HG03039 (cell line): ENCODE measurements around the gene PNRC2.
"Not testable (repeated sequence)": the region's sequence is repeated elsewhere in the genome, so short reads cannot be mapped to it uniquely, and the experiment has no call there.

Source experiments
- ATAC-seq: cut with Tn5 transposase; IDR thresholded peaks from one replicate; pipeline ENCODE4 v1.9.1; 2021; ENCODE audit warnings: mild to moderate bottlenecking, moderate library complexity; ENCODE audit not compliant: unreplicated experiment

The PNRC2 gene

GRCh38 chr1:23947366-23947765, 12.3 kb upstream of the PNRC2 start:
- no peak for ATAC-seq

- no peak for ATAC-seq
Observed at GRCh38 chr1:23953020-23953419, 6.6 kb upstream of the PNRC2 start.

GRCh38 chr1:23957096-23957495, 2.5 kb upstream of the PNRC2 start:
- ATAC-seq: no peak

DNA sequence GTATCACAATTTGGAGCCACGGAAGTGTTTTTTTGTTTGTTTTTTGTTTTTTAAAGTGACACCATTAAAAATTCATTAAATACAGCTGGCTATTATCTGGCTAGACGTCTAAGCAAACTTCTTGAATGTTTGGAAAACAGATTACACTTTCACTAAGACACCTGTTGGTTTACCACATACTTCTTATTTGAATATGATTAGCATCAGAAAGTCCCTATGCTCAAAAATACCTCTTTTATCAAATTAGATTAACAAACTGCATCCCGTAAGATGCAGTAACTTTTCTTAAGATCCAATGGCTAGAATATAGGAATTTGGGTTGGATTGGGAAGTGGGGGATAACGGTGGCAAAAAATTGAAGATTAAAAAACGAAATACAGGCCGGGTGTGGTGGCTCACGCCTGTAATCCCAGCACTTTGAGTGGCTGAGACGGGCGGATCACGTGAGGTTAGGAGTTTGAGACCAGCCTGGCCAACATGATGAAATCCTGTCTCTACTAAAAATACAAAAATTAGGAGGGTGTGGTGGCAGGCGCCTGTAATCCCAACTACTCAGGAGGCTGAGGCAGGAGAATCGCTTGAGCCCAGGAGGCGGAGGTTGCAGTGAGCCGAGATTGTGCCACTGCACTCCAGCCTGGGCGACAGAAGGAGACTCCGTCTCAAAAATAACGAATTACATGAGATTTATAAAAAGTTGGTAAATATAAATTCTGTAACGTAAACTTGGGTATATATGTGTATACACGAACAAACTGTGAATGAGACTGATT, 1.4 kb upstream of the PNRC2 start:
- ATAC-seq: not testable (repeated sequence)

GRCh38 chr1:23958810-23959460, 693 bp upstream of the PNRC2 start:
- peak; percentile 50 for ATAC-seq

DNA sequence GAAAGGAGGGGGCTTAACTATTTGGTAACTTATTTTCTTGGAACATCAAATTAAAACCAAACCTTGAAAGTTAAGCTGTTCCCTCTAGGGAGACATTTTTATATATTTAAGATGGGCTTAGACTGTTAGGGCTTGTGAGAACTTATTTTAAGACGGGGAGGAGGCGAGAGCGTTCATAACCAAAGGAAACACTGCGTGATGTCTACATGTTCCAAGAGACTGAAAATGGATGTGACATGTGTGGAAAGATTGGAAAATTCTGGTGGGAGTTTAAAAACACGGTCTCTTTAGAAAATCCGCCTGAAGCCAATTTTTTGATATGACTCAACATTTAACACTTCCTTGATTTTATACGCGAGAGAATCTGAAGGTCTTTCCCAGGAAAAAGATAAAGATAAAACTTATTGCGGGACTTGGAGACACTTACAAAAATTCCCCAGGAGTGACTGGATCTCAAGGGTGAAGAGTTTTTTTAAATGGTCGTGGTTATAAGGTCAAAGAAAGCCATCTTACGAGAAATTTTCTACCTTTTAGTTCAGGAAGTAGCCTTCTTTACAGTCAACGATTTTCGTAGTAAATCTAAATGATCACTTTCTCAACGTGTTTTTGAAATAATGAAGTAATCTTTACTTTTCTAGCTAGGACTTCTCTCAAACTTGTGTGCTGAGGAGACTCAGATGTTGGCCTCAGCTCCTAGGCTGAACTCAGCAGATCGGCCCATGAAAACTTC, 828 bp downstream of the PNRC2 start:
- no peak for ATAC-seq

GRCh38 chr1:23963617-23964234, 4.1 kb downstream of the PNRC2 start:
- ATAC-seq: no peak

GRCh38 chr1:23964235-23964668, 4.6 kb downstream of the PNRC2 start:
- ATAC-seq: no peak

- no peak for ATAC-seq
Observed at GRCh38 chr1:23964790-23965740, 5.4 kb downstream of the PNRC2 start.

DNA sequence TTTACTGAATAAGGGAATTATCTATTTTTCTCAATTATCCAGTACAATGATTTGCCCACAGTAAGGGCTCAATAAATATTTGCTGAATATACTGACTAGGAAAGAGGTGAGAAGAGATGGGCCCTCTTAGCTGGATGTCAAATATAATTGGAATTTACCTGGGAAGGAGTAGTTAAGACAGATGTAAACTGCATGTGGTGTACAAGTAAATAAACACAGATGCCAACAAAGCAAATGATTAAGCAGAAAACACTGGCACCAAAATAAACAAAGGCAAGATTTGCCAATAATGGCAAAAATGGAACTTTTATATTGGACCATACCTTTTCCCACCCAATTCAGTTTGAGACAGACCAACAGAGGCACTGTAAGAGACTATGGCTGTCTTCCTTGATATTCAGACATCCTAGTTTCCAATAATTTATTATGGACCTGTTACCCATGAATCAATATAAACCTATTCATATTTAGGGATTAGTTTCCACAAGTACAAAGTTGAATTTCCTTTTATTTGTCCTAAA, 7.4 kb downstream of the PNRC2 start:
- ATAC-seq: no peak

DNA sequence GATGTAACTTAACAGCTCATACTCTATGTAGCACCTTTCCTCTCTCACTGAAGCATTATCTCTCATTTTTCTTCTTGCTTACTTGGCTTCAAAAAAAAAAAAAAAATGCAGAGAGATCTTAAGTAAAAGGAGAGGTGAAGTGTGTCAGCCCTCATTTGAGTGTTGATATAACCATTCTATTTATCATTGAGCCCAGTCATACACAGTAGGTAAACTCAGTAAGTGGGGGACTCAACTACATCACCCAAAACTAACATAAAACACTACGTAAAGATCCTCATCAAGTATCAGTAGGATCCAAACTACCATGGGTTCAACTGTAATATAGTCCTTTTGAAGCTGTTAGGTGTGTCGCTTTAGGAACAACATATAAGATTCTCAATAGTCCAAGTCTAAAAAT, 8.2 kb downstream of the PNRC2 start:
- ATAC-seq: no peak

DNA sequence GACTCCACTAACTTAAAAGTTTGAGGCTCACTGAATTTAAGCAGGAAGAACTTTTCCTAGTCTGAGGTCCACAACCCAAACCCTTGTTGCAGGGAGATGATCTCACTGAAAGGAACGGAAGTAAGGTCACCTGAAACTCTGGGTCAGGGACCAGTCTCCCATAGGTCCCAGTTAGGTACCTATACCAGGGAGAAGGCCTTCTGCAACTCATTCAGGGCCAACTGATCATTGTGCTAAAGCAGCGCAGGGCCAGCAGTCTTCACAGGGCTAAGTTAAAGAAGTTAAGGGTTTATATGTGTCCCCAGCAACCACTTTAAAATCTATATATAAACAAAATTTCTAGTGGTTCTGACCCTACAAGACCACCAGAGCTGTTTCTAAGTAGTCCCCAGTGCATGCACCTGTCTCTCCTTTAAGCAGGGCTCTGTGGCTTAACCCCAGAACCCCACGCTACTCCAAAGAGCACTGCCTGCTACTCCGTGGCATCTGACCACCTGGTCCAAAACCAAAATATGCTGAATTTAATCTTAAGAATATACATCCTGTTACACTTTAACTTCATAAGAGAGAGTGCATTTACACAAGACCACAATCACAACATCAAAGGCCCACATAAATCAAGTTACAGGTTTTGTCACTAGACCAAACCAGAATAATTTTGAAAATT, 17.7 kb downstream of the PNRC2 start:
- ATAC-seq: no peak

DNA sequence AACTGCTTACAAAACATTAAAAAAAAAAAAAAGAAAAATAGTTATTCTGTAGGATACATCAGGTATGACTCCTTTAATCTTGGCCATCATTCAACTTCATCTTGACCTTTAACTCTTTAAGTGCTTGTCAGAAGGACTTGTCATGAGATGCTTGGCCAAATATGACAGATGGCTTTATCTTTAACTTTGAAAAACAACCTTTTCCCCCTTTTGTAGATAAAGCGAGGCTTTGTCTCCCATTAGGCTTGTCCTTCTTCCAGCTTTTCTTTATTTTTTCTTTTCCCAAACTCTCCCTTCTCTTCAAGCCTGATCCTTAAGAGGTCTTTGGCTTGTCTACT, 18.2 kb downstream of the PNRC2 start:
- ATAC-seq: no peak

DNA sequence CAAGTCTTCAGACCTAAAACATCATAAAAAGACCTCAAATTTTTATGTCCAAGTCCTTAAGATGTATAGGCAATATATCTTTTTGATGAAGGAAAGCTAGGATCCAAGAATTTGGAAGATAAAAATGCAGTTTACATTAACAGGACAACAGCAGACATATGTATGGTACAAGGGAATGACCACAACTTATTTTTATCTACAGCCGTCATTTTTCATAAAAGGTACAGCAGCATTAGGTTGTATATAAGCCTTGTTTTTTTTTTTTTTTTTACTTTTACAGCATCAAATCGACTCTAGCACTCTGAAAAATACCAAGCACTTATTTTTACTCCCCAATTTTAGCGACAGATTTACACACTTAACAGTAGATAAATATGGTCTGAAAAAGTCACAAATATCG, 19.2 kb downstream of the PNRC2 start:
- no peak for ATAC-seq

DNA sequence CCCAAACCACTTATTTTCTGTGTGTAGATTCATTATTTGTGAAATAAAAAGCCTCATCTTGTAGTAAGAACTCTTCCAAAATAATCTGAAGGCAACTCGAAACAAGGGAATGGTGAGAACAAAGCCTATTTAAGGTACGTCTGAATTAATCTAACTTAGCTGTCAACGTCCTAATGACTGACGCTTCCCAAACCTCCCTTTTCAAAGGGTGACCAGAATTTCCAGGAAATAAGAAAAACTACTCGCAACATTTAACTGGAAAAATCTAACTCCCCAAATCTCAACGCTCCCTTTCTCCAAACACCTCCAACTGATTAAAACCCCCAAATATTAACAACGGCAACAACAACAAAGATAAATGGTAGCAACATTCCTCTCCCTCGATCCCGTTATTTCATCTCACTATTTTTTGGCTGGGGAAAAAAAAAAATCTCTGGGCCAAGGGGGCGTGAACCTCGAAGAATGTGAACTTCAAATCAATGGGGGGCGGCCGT, 19.8 kb downstream of the PNRC2 start:
- ATAC-seq: no peak

- ATAC-seq: peak; percentile 82
Observed at GRCh38 chr1:23979881-23980727, 20.5 kb downstream of the PNRC2 start, which contains the start of gene SRSF10. Gene SRSF10 (minus strand): TSS chr1:23980327. CDS start chr1:23980255, 72 bp downstream.

DNA sequence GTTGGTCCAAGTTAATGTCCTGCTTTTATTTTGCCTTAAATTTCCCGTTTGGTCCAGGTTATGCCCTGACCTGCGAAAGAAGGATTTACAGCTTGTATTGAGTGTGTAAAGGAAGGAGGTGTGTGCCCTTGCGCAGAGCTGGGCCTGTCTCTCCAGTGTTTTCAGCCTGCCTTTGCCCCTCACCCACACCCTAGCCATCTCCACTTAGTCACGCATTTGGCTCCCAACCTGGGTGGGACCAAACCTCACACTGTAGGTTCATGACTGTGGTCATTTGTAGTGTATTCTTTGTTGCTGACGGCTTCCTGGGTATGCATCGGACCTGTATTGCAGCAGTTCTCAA, 21.1 kb downstream of the PNRC2 start:
- peak; percentile 31 for ATAC-seq

DNA sequence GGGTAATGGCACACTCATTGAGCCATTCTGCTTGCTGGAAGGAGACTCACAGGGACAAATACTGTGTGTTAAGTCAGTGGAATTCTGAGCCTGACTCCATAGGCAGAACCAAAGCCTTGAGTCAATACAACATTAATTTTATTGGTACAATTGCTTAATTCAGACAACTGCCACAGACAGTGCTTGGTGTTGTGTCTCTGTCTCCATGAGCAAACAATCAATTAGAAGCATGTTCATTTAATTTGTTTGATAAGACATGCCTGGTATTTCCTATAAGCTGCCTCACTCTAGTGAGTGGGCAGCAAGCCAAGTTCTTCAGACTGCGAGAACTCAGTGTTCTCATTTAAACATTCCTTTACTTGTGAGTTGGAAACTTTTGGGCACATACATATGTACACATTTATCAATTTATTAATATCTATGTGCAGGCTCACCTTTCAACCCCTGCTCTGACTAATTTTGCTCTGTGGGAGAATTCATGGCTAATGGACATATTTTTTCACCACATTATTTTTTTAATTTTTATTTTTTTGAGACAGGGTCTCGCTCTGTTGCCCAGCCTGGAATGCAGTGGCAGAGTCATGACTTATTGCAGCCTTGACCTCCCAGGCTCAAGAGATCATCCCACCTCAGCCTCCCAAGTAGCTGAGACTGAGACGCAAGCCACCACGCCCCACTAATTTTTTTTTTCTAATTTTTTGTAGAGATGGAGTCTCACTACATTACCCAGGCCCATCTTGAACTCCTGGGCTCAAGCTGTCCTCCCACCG, 25.0 kb downstream of the PNRC2 start:
- no peak for ATAC-seq
